Neural progenitor cell (in vitro differentiated cells): ENCODE data around the gene PARP6. TPM values are rescaled to one million over a fixed set of nuclear protein-coding genes. Genes with fewer than 3 reads are reported as not detected.
A peak's percentile ranks its signal among the peaks of the same experiment; 100 is the strongest.

Experiments used
- DNase-seq: peaks from one replicate; pipeline ENCODE4 v3.0.0-alpha.2; 2016; ENCODE audit warnings: low spot score
- H2AFZ ChIP-seq: fragments of 200-600 bp; sonication (generic); replicated peaks from 2 replicates; pipeline ENCODE4 v1.6.1; 2016; ENCODE audit warnings: antibody characterized with exemption
- H3F3A ChIP-seq: fragments of 200-600 bp; sonication (generic); 2 replicates; pipeline ENCODE4 v1.6.1; 2016; ENCODE audit warnings: antibody characterized with exemption, low read depth
- H3K27ac ChIP-seq: fragments of 200-600 bp; sonication (generic); 2 replicates; pipeline ENCODE4 v1.5.1; 2016; ENCODE audit warnings: mild to moderate bottlenecking
- H3K27me3 ChIP-seq: fragments of 200-600 bp; sonication (generic); 2 replicates; pipeline ENCODE4 v1.6.1; 2016; ENCODE audit warnings: mild to moderate bottlenecking, moderate library complexity
- H3K36me3 ChIP-seq: fragments of 200-600 bp; sonication (generic); 2 replicates; pipeline ENCODE4 v1.5.1; 2016
- H3K4me1 ChIP-seq: fragments of 200-600 bp; sonication (generic); 2 replicates; pipeline ENCODE4 v1.6.1; 2016; ENCODE audit warnings: mixed run types
- H3K4me2 ChIP-seq: fragments of 200-600 bp; sonication (generic); 2 replicates; pipeline ENCODE4 v1.6.1; 2016
- H3K4me3 ChIP-seq: fragments of 200-600 bp; sonication (generic); 2 replicates; pipeline ENCODE4 v1.5.1; 2016
- H3K79me2 ChIP-seq: fragments of 200-600 bp; sonication (generic); 2 replicates; pipeline ENCODE4 v1.6.1; 2016; ENCODE audit warnings: low read depth
- H3K9ac ChIP-seq: fragments of 200-600 bp; sonication (generic); 2 replicates; pipeline ENCODE4 v1.6.1; 2016
- H3K9me3 ChIP-seq: fragments of 200-600 bp; sonication (generic); 2 replicates; pipeline ENCODE4 v1.5.1; 2016; ENCODE audit warnings: low read depth
- H4K20me1 ChIP-seq: fragments of 200-600 bp; sonication (generic); 2 replicates; pipeline ENCODE4 v1.6.1; 2016; ENCODE audit warnings: low read depth
- H3K27ac Mint-ChIP-seq: 3 replicates; pipeline ENCODE4 v1.8.0; 2021; ENCODE audit warnings: mixed read lengths
- H3K27me3 Mint-ChIP-seq: 2 replicates; pipeline ENCODE4 v1.8.0; 2022; ENCODE audit warnings: low read depth, mild to moderate bottlenecking, inconsistent platforms, moderate library complexity, mixed read lengths; ENCODE audit not compliant: insufficient read depth
- H3K36me3 Mint-ChIP-seq: 3 replicates; pipeline ENCODE4 v1.8.0; 2021; ENCODE audit warnings: mixed read lengths
- H3K4me1 Mint-ChIP-seq: 3 replicates; pipeline ENCODE4 v1.8.0; 2021; ENCODE audit warnings: mixed read lengths
- H3K4me3 Mint-ChIP-seq: 3 replicates; pipeline ENCODE4 v1.8.0; 2021; ENCODE audit warnings: mild to moderate bottlenecking, moderate library complexity, mixed read lengths
- H3K9me3 Mint-ChIP-seq: 3 replicates; pipeline ENCODE4 v1.8.0; 2020; ENCODE audit warnings: mixed read lengths
- CTCF ChIP-seq: fragments of 200-600 bp; sonication (generic); IDR thresholded peaks from 2 replicates; pipeline ENCODE4 v1.5.1; 2017; ENCODE audit warnings: antibody characterized with exemption, mild to moderate bottlenecking
- EZH2 ChIP-seq: fragments of 200-600 bp; sonication (generic); IDR thresholded peaks from 2 replicates; pipeline ENCODE4 v1.6.1; 2017; ENCODE audit warnings: antibody characterized with exemption, mild to moderate bottlenecking, moderate library complexity
- EZH2phosphoT487 ChIP-seq: fragments of 200-600 bp; sonication (generic); IDR thresholded peaks from 2 replicates; pipeline ENCODE4 v1.6.1; 2017; ENCODE audit warnings: antibody characterized with exemption
- total RNA-seq: library from RNA; depleted of rRNA; stranded (reverse); fragments of >200 nt; gene quantifications from 2 replicates; pipeline ENCODE4 v1.2.3, GENCODE V29; 2015; ENCODE audit warnings: low replicate concordance

The PARP6 gene
- total RNA-seq, 1 donor from 2014 or later, result 38.6 TPM

GRCh38 chr15:72272997-72273352, 621 bp upstream of the PARP6 start:
- Histone ChIP-seq H3K27me3 (peaks cover 30% of the 10 kb centered on the region), H2AFZ (peak overlapping the region; percentile 93), H3K4me1 (peaks cover 9% of the 10 kb centered on the region), H3K4me3 (peak overlapping the region; percentile 97), H3K36me3 (no peaks in the 10 kb centered on the region), H3K27ac (no peak overlapping the region), H3K4me2 (peak overlapping the region; percentile 96), H3F3A (peaks cover 14% of the 10 kb centered on the region), H4K20me1 (peaks cover 7% of the 10 kb centered on the region), H3K79me2 (peaks cover 21% of the 10 kb centered on the region), H3K9ac (no peak overlapping the region), H3K9me3 (no peaks in the 10 kb centered on the region)
- Mint-ChIP-seq H3K27ac (peak overlapping the region; percentile 28), H3K4me1 (peaks cover 26% of the 10 kb centered on the region), H3K4me3 (peak overlapping the region; percentile 87), H3K27me3 (peaks cover 5% of the 10 kb centered on the region), H3K9me3 (no peaks in the 10 kb centered on the region), H3K36me3 (peaks cover 7% of the 10 kb centered on the region)
- DNase-seq, result no peak
- TF ChIP-seq EZH2, result no peak
- TF ChIP-seq EZH2phosphoT487, result no peak
- no peak for TF ChIP-seq CTCF

GRCh38 chr15:72271895-72272212, 500 bp downstream of the PARP6 start:
- Histone ChIP-seq H2AFZ (peak overlapping the region; percentile 28), H3F3A (peaks cover 14% of the 10 kb centered on the region), H3K27ac (no peak overlapping the region), H3K79me2 (peaks cover 21% of the 10 kb centered on the region), H3K36me3 (no peaks in the 10 kb centered on the region), H3K4me2 (peak overlapping the region; percentile 96), H3K4me3 (peak overlapping the region; percentile 97), H3K4me1 (peaks cover 9% of the 10 kb centered on the region), H3K27me3 (peaks cover 19% of the 10 kb centered on the region), H4K20me1 (peaks cover 8% of the 10 kb centered on the region), H3K9me3 (no peaks in the 10 kb centered on the region), H3K9ac (peak overlapping the region; percentile 65)
- peak; percentile 57 for DNase-seq
- Mint-ChIP-seq H3K9me3 (no peaks in the 10 kb centered on the region), H3K27me3 (peaks cover 5% of the 10 kb centered on the region), H3K4me3 (peak overlapping the region; percentile 94), H3K4me1 (peaks cover 26% of the 10 kb centered on the region), H3K27ac (no peak overlapping the region), H3K36me3 (peaks cover 11% of the 10 kb centered on the region)
- no peak for TF ChIP-seq EZH2phosphoT487
- no peak for TF ChIP-seq CTCF
- TF ChIP-seq EZH2, result no peak

- Histone ChIP-seq H3K9me3 (no peaks in the 10 kb centered on the region), H3K27me3 (peaks cover 13% of the 10 kb centered on the region), H3K79me2 (peaks cover 21% of the 10 kb centered on the region), H3K4me1 (peaks cover 9% of the 10 kb centered on the region), H3K9ac (peak overlapping the region; percentile 25), H3K27ac (no peak overlapping the region), H3K4me2 (peak overlapping the region; percentile 96), H4K20me1 (peaks cover 8% of the 10 kb centered on the region), H3K36me3 (no peaks in the 10 kb centered on the region), H2AFZ (no peak overlapping the region), H3K4me3 (peak overlapping the region; percentile 97), H3F3A (peaks cover 14% of the 10 kb centered on the region)
- TF ChIP-seq EZH2phosphoT487 (no peak), CTCF (no peak), EZH2 (no peak)
- Mint-ChIP-seq H3K27me3 (peaks cover 5% of the 10 kb centered on the region), H3K4me1 (peaks cover 26% of the 10 kb centered on the region), H3K9me3 (no peaks in the 10 kb centered on the region), H3K27ac (no peak overlapping the region), H3K4me3 (peak overlapping the region; percentile 94), H3K36me3 (peaks cover 11% of the 10 kb centered on the region)
- DNase-seq, result no peak
These were observed 1.1 kb downstream of the PARP6 start for GRCh38 chr15:72271221-72271620.
